Measurements from ENCODE around the gene BAZ2B.

GRCh38 chr2:159558479-159558878 is 57.9 kb downstream of the BAZ2B start:
- TF ChIP-seq RCOR1 (IDR thresholded peaks at IDR 0.05; ENCODE audit: low read length) (no peak), CTCF (IDR thresholded peaks at IDR 0.05) (no peak), EP300 (IDR thresholded peaks at IDR 0.05; ENCODE audit: borderline replicate concordance in 1 of 2, low read depth in 1 of 2, low read length in 1 of 2) (no peak), RFX5 (IDR thresholded peaks at IDR 0.05; ENCODE audit: low read length) (no peak), TAF1 (IDR thresholded peaks at IDR 0.05; ENCODE audit: borderline replicate concordance, low read depth, low read length) (no peak), POLR2AphosphoS5 (IDR thresholded peaks at IDR 0.05; ENCODE audit: low read depth, low read length) (no peak), MXI1 (IDR thresholded peaks at IDR 0.05; ENCODE audit: low read depth, low read length) (no peak), USF2 (IDR thresholded peaks at IDR 0.05; ENCODE audit: borderline replicate concordance, low read depth, low read length) (no peak), EZH2phosphoT487 (IDR thresholded peaks at IDR 0.05; ENCODE audit: borderline replicate concordance, low read depth) (no peak), CHD2 (IDR thresholded peaks at IDR 0.05; ENCODE audit: low read length, partially characterized antibody) (no peak), SIN3A (IDR thresholded peaks at IDR 0.05; ENCODE audit: borderline replicate concordance, low read depth, low read length) (no peak), RAD21 (IDR thresholded peaks at IDR 0.05; ENCODE audit: low read length) (no peak), MEF2A (IDR thresholded peaks at IDR 0.05; ENCODE audit: borderline replicate concordance, low read depth) (no peak)
